ENCODE results near the gene CHM.
"Not testable (repeated sequence)": the region's sequence is repeated elsewhere in the genome, so short reads cannot be mapped to it uniquely, and the experiment has no call there.

Gene CHM

DNA sequence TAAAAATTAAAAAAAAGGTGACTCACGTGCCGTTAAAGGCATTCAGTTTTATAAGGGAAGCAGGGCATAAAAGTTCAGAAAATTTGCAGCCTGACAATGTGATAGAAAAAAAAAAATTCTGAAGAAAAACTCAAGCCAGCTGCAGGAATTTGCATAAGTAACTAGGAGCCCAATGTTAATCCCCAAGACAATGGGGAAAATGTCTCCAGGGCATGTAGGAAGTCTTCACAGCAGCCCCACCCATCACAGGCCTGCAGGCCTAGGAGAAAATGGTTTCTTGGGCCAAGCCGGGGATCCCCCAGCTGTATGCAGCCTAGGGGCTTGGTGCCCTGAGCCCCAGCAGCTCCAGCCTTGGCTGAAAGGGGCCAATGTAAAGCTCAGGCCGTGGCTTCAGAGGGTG, 31.2 kb downstream of the CHM start:
- no peak overlapping the region for H3K4me3 ChIP-seq (ENCODE audit: low read depth, low read length)
- DNase-seq (ENCODE audit: low read depth) = no peak
- in situ Hi-C loops (cut with HindIII; ENCODE audit: low sequenced_read_pairs) = no loop called here
- TF ChIP-seq, protein P1, sequence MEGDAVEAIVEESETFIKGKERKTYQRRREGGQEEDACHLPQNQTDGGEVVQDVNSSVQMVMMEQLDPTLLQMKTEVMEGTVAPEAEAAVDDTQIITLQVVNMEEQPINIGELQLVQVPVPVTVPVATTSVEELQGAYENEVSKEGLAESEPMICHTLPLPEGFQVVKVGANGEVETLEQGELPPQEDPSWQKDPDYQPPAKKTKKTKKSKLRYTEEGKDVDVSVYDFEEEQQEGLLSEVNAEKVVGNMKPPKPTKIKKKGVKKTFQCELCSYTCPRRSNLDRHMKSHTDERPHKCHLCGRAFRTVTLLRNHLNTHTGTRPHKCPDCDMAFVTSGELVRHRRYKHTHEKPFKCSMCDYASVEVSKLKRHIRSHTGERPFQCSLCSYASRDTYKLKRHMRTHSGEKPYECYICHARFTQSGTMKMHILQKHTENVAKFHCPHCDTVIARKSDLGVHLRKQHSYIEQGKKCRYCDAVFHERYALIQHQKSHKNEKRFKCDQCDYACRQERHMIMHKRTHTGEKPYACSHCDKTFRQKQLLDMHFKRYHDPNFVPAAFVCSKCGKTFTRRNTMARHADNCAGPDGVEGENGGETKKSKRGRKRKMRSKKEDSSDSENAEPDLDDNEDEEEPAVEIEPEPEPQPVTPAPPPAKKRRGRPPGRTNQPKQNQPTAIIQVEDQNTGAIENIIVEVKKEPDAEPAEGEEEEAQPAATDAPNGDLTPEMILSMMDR (IDR thresholded peaks at IDR 0.05; ENCODE audit: low read depth, low read length, missing control alignments) = no peak

DNA sequence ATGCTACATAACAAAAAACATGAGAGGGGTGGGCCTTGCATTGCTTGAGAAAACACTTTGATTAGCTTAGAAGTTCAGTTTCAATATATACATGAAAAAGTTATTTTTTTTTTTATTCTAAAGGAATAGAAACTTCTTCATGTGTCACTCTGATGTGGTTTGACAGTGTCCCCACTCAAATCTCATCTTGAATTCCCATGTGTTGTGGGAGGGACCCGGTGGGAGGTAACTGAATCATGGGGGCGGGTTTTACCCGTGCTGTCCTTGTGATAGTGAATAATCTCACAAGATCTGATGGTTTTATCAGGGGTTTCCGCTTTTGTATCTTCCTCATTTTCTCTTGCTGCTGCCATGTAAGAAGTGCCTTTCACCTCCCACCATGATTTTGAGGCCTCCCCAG, 32.4 kb downstream of the CHM start:
- H3K4me3 ChIP-seq (ENCODE audit: low read depth, low read length); in situ Hi-C loops (cut with HindIII; ENCODE audit: low sequenced_read_pairs); DNase-seq (ENCODE audit: low read depth): not testable (repeated sequence)

DNA sequence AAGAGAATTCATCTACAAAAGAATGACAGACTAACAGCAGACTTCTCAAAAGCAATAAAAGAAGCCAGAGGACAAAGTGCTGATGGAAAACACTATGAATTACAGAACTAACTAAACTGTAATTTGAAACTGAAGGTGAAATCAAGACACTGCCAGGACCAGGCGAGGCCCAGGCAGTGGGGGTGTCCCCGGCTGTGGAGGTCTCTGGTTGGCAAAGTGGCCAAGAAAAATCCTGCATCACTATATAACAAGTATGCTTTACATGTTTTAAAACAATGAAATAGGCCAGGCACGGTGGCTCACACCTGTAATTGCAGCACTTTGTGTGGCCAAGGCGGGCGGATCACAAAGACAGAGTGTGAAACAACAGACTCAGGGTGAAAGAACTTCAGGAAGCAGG, 32.9 kb downstream of the CHM start:
- TF ChIP-seq, protein P1 (IDR thresholded peaks at IDR 0.05; ENCODE audit: low read depth, low read length, missing control alignments) = no peak
- no peak for DNase-seq (ENCODE audit: low read depth)
- in situ Hi-C loops (cut with HindIII; ENCODE audit: low sequenced_read_pairs) = no loop called here
- no peak overlapping the region for H3K4me3 ChIP-seq (ENCODE audit: low read depth, low read length)

GRCh38 chrX:86013792-86014191, 33.6 kb downstream of the CHM start:
- TF ChIP-seq, protein P1 (IDR thresholded peaks at IDR 0.05; ENCODE audit: low read depth, low read length, missing control alignments) = no peak
- H3K4me3 ChIP-seq (ENCODE audit: low read depth, low read length) = no peak overlapping the region
- in situ Hi-C loops (cut with HindIII; ENCODE audit: low sequenced_read_pairs) = no loop called here
- no peak for DNase-seq (ENCODE audit: low read depth)

- H3K4me3 ChIP-seq (ENCODE audit: low read depth, low read length) = no peak overlapping the region
- no peak for DNase-seq (ENCODE audit: low read depth)
- TF ChIP-seq, protein P1 (IDR thresholded peaks at IDR 0.05; ENCODE audit: low read depth, low read length, missing control alignments) = no peak
- in situ Hi-C loops (cut with HindIII; ENCODE audit: low sequenced_read_pairs) = no loop called here
These were observed 35.2 kb downstream of the CHM start for GRCh38 chrX:86012188-86012587.

DNA sequence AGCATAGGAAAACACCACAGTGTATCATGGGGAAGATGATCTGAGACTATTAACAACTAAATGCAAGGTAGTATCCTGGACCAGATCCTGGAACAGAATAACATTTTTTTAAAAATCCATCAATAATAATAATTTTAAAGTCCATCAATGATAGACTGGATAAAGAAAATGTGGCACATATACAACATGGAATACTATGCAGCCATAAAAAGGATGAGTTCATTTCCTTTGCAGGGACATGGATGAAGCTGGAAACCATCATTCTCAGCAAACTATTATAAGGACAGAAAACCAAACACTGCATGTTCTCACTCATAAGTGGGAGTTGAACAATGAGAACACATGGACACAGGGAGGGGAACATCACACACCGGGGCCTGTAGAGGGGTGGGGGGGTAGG, 37.6 kb downstream of the CHM start:
- in situ Hi-C loops (cut with HindIII; ENCODE audit: low sequenced_read_pairs); DNase-seq (ENCODE audit: low read depth); H3K4me3 ChIP-seq (ENCODE audit: low read depth, low read length): not testable (repeated sequence)

DNA sequence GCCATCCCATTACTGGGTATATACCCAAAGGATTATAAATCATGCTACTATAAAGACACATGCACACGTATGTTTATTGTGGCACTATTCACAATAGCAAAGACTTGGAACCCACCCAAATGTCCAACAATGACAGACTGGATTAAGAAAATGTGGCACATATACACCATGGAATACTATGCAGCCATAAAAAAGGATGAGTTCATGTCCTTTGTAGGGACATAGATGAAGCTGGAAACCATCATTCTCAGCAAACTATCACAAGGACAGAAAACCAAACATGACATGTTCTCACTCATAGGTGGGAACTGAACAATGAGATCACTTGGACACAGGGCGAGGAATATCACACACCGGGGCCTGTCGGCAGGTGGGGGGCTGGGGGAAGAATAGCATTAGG, 39.5 kb downstream of the CHM start:
- H3K4me3 ChIP-seq (ENCODE audit: low read depth, low read length); in situ Hi-C loops (cut with HindIII; ENCODE audit: low sequenced_read_pairs); DNase-seq (ENCODE audit: low read depth): not testable (repeated sequence)

GRCh38 chrX:86002076-86002896, 45.1 kb downstream of the CHM start:
- no peak overlapping the region for H3K4me3 ChIP-seq (ENCODE audit: low read depth, low read length)
- TF ChIP-seq, protein P1 (IDR thresholded peaks at IDR 0.05; ENCODE audit: low read depth, low read length, missing control alignments) = no peak
- peak; percentile 13 for DNase-seq (ENCODE audit: low read depth)
- in situ Hi-C loops (cut with HindIII; ENCODE audit: low sequenced_read_pairs) = no loop called here

All from astrocyte of the cerebellum (primary cell).